K562 (cell line): Measurements from ENCODE around the gene CCNDBP1. TPM values are rescaled to one million over a fixed set of nuclear protein-coding genes. Genes with fewer than 3 reads are reported as not detected.

Experiments used
- EZH2 ChIP-seq: IDR thresholded peaks from 2 replicates; pipeline ENCODE4 v1.6.1; 2012; ENCODE audit warnings: low read depth, mild to moderate bottlenecking, inconsistent platforms, low read length, borderline replicate concordance
- HCFC1 ChIP-seq: IDR thresholded peaks from 2 replicates; pipeline ENCODE4 v1.6.1; 2012; ENCODE audit warnings: low read depth, low read length, improper control_type of control experiment
- KAT2B ChIP-seq: IDR thresholded peaks from one replicate; pipeline ENCODE4 v1.6.1; 2012; ENCODE audit warnings: low read depth, mild to moderate bottlenecking, control low read depth, inconsistent platforms, low read length, moderate library complexity
- NFATC3 ChIP-seq: fragments of 450-650 bp; IDR thresholded peaks from 2 replicates; pipeline ENCODE4 v1.6.1; 2017; ENCODE audit warnings: mild to moderate bottlenecking
- NR1H2 ChIP-seq: sonication (generic); formaldehyde crosslinking; IDR thresholded peaks from 2 replicates; pipeline ENCODE4 v1.4.0; 2020; ENCODE audit warnings: mild to moderate bottlenecking, missing genetic modification reagents
- POLR2AphosphoS5 ChIP-seq: IDR thresholded peaks from 2 replicates; pipeline ENCODE4 v1.6.1; 2011; ENCODE audit warnings: mild to moderate bottlenecking, low read depth, low read length, moderate library complexity; ENCODE audit not compliant: control insufficient read depth, insufficient read depth
- PTRF ChIP-seq: fragments of 450-650 bp; IDR thresholded peaks from 2 replicates; pipeline ENCODE4 v1.6.1; 2016; ENCODE audit warnings: mild to moderate bottlenecking, missing genetic modification characterization, missing compliant biosample characterization
- ZBED1 ChIP-seq: IDR thresholded peaks from 2 replicates; pipeline ENCODE4 v1.6.1; 2014
- ZFP1 ChIP-seq: fragments of 450-650 bp; formaldehyde crosslinking; IDR thresholded peaks from 2 replicates; pipeline ENCODE4 v1.4.0; 2020; ENCODE audit warnings: mild to moderate bottlenecking, mixed read lengths
- ZNF146 ChIP-seq: IDR thresholded peaks from one replicate; pipeline ENCODE4 v1.6.1; 2018; ENCODE audit warnings: missing compliant biosample characterization; ENCODE audit not compliant: unreplicated experiment
- ZNF644 ChIP-seq: fragments of 200-800 bp; sonication (Bioruptor generic); IDR thresholded peaks from 2 replicates; pipeline ENCODE4 v1.6.1; 2016; ENCODE audit warnings: low read depth, missing genetic modification characterization, missing compliant biosample characterization
- ZNF695 ChIP-seq: fragments of 450-650 bp; formaldehyde crosslinking; IDR thresholded peaks from 2 replicates; pipeline ENCODE4 v1.4.0; 2020; ENCODE audit warnings: mild to moderate bottlenecking, moderate library complexity
- polyA plus RNA-seq, 8 experiments: library from polyadenylated mRNA; depleted of rRNA in 4 of 8; stranded (reverse) in 5 of 8; unstranded in 3 of 8; fragments of >200 nt; fragmentation: Nextera tagmentation in 2 of 8; fragmentation: Illumina TruSeq in 1 of 8; extraction: Ambion mirVana in 2 of 8; extraction: Trizol in 1 of 8; gene quantifications; 2 replicates each; pipeline versions ENCODE4 v1.2.1 to v1.2.3, GENCODE V29; 2011 to 2014; ENCODE audit warnings: inconsistent platforms in 1 of 8, missing spikeins in 1 of 8
- total RNA-seq, 7 experiments: library from RNA; depleted of rRNA in 6 of 7; stranded (reverse); fragments of >200 nt in 6 of 7; fragmentation: Illumina TruSeq in 2 of 7; extraction: Trizol in 2 of 7; gene quantifications; 2 replicates each; pipeline versions ENCODE4 v1.2.1 to v1.2.3, GENCODE V29; 2011 to 2021; ENCODE audit warnings: low replicate concordance in 1 of 7
- TF ChIP-seq, protein P1 (sequence below): sonication (generic); formaldehyde crosslinking; IDR thresholded peaks from 2 replicates; pipeline ENCODE4 v1.8.0; 2022; ENCODE audit warnings: mild to moderate bottlenecking, missing genetic modification reagents
- TF ChIP-seq, protein P2 (sequence below): fragments of 250-450 bp; sonication (Bioruptor Pico); IDR thresholded peaks from 2 replicates; pipeline ENCODE4 v1.4.0; 2020; ENCODE audit warnings: mild to moderate bottlenecking, moderate library complexity
- TF ChIP-seq, protein P3 (sequence below), 3 experiments: IDR thresholded peaks in 2 of 3; conservative IDR thresholded peaks in 1 of 3; 2 replicates each; pipeline ENCODE4 v1.5.1; 2011 to 2012; ENCODE audit warnings: low read length in 3 of 3, mild to moderate bottlenecking in 3 of 3, control low read depth in 2 of 3, improper control_type of control experiment in 1 of 3, inconsistent platforms in 1 of 3, low read depth in 1 of 3, mixed read lengths in 1 of 3, moderate library complexity in 1 of 3; ENCODE audit not compliant: insufficient read depth in 2 of 3
- TF ChIP-seq, protein P4 (sequence below): fragments of 450-650 bp; formaldehyde crosslinking; IDR thresholded peaks from 2 replicates; pipeline ENCODE4 v1.4.0; 2020; ENCODE audit warnings: mild to moderate bottlenecking, moderate library complexity
- TF ChIP-seq, protein P5 (sequence below): fragments of 450-650 bp; IDR thresholded peaks from 2 replicates; pipeline ENCODE4 v1.6.1; 2017; ENCODE audit warnings: antibody characterized with exemption

The CCNDBP1 gene
- total and polyA plus RNA-seq, 9 of the 15 experiments (the other 6 are each of a cell fraction or from before 2014, with no cell fraction given) = 37.0 to 111 (median 55.5) TPM

DNA sequence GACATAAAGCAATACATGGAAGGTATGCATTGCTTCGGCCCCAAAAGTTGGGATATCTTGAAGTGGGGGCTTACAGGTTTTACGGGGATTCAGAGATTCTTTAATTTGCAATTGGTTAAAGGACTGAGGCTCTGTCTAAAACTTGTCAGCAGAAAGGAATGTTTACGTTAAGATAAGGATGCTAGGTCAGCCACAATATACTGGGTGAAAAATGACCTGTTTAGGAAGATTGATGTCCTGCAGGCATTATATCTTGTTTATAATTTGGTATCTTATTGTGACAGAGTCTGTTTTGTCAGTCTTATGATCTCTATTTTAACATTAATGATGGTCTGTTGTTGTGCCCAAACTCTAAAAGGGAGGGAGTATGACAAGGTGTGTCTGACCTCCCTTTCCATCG is 15.3 kb upstream of the CCNDBP1 start (continued):
- TF ChIP-seq POLR2AphosphoS5 (no peak), EZH2 (no peak), NFATC3 (no peak), HCFC1 (no peak), PTRF (tag) (no peak), NR1H2 (CRISPR knock-in tag) (no peak), ZNF644 (tag) (no peak), KAT2B (no peak), ZBED1 (no peak), ZNF695 (no peak), ZFP1 (CRISPR knock-in tag) (no peak), ZNF146 (CRISPR knock-in tag) (no peak)
- TF ChIP-seq, protein P1, sequence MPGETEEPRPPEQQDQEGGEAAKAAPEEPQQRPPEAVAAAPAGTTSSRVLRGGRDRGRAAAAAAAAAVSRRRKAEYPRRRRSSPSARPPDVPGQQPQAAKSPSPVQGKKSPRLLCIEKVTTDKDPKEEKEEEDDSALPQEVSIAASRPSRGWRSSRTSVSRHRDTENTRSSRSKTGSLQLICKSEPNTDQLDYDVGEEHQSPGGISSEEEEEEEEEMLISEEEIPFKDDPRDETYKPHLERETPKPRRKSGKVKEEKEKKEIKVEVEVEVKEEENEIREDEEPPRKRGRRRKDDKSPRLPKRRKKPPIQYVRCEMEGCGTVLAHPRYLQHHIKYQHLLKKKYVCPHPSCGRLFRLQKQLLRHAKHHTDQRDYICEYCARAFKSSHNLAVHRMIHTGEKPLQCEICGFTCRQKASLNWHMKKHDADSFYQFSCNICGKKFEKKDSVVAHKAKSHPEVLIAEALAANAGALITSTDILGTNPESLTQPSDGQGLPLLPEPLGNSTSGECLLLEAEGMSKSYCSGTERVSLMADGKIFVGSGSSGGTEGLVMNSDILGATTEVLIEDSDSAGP = no peak
- TF ChIP-seq, protein P2, sequence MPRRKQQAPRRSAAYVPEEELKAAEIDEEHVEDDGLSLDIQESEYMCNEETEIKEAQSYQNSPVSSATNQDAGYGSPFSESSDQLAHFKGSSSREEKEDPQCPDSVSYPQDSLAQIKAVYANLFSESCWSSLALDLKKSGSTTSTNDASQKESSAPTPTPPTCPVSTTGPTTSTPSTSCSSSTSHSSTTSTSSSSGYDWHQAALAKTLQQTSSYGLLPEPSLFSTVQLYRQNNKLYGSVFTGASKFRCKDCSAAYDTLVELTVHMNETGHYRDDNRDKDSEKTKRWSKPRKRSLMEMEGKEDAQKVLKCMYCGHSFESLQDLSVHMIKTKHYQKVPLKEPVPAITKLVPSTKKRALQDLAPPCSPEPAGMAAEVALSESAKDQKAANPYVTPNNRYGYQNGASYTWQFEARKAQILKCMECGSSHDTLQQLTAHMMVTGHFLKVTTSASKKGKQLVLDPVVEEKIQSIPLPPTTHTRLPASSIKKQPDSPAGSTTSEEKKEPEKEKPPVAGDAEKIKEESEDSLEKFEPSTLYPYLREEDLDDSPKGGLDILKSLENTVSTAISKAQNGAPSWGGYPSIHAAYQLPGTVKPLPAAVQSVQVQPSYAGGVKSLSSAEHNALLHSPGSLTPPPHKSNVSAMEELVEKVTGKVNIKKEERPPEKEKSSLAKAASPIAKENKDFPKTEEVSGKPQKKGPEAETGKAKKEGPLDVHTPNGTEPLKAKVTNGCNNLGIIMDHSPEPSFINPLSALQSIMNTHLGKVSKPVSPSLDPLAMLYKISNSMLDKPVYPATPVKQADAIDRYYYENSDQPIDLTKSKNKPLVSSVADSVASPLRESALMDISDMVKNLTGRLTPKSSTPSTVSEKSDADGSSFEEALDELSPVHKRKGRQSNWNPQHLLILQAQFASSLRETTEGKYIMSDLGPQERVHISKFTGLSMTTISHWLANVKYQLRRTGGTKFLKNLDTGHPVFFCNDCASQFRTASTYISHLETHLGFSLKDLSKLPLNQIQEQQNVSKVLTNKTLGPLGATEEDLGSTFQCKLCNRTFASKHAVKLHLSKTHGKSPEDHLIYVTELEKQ (CRISPR knock-in tag) = peak; percentile 67; the same call in 1 of the 2 replicates
- TF ChIP-seq, protein P3, sequence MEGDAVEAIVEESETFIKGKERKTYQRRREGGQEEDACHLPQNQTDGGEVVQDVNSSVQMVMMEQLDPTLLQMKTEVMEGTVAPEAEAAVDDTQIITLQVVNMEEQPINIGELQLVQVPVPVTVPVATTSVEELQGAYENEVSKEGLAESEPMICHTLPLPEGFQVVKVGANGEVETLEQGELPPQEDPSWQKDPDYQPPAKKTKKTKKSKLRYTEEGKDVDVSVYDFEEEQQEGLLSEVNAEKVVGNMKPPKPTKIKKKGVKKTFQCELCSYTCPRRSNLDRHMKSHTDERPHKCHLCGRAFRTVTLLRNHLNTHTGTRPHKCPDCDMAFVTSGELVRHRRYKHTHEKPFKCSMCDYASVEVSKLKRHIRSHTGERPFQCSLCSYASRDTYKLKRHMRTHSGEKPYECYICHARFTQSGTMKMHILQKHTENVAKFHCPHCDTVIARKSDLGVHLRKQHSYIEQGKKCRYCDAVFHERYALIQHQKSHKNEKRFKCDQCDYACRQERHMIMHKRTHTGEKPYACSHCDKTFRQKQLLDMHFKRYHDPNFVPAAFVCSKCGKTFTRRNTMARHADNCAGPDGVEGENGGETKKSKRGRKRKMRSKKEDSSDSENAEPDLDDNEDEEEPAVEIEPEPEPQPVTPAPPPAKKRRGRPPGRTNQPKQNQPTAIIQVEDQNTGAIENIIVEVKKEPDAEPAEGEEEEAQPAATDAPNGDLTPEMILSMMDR (IDR thresholded peaks at IDR 0.05 in 2 of 3, conservative IDR thresholded peaks at IDR 0.05 in 1 of 3; ENCODE audit: insufficient read depth in 2 of 3, low read depth in 1 of 3, low read length in 3 of 3) = no peak
- TF ChIP-seq, protein P4, sequence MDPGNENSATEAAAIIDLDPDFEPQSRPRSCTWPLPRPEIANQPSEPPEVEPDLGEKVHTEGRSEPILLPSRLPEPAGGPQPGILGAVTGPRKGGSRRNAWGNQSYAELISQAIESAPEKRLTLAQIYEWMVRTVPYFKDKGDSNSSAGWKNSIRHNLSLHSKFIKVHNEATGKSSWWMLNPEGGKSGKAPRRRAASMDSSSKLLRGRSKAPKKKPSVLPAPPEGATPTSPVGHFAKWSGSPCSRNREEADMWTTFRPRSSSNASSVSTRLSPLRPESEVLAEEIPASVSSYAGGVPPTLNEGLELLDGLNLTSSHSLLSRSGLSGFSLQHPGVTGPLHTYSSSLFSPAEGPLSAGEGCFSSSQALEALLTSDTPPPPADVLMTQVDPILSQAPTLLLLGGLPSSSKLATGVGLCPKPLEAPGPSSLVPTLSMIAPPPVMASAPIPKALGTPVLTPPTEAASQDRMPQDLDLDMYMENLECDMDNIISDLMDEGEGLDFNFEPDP = no peak
- TF ChIP-seq, protein P5, sequence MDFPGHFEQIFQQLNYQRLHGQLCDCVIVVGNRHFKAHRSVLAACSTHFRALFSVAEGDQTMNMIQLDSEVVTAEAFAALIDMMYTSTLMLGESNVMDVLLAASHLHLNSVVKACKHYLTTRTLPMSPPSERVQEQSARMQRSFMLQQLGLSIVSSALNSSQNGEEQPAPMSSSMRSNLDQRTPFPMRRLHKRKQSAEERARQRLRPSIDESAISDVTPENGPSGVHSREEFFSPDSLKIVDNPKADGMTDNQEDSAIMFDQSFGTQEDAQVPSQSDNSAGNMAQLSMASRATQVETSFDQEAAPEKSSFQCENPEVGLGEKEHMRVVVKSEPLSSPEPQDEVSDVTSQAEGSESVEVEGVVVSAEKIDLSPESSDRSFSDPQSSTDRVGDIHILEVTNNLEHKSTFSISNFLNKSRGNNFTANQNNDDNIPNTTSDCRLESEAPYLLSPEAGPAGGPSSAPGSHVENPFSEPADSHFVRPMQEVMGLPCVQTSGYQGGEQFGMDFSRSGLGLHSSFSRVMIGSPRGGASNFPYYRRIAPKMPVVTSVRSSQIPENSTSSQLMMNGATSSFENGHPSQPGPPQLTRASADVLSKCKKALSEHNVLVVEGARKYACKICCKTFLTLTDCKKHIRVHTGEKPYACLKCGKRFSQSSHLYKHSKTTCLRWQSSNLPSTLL = no peak
